ENCODE data around the gene PTPRN. TPM values are rescaled to one million over a fixed set of nuclear protein-coding genes. Genes with fewer than 3 reads are reported as not detected.
"Not testable (repeated sequence)": the region's sequence is repeated elsewhere in the genome, so short reads cannot be mapped to it uniquely, and the experiment has no call there.

The PTPRN gene
- total RNA-seq, 1 experiment from 2014 or later, result 10.0 TPM

GRCh38 chr2:219287580-219288265, 21.5 kb downstream of the PTPRN start:
- no peak for DNase-seq (ENCODE audit: low spot score)

GRCh38 chr2:219287116-219287440, 22.1 kb downstream of the PTPRN start:
- not testable (repeated sequence) for DNase-seq (ENCODE audit: low spot score)

- no peak for DNase-seq (ENCODE audit: low spot score)
Measured at GRCh38 chr2:219286436-219287115, 22.6 kb downstream of the PTPRN start.

- DNase-seq (ENCODE audit: low spot score), result no peak
Measured at GRCh38 chr2:219285894-219286425, 23.2 kb downstream of the PTPRN start.

- no peak for DNase-seq (ENCODE audit: low spot score)
Measured at GRCh38 chr2:219285373-219285735, 23.8 kb downstream of the PTPRN start.

GRCh38 chr2:219284501-219285372, 24.5 kb downstream of the PTPRN start:
- DNase-seq (ENCODE audit: low spot score), result no peak

- DNase-seq (ENCODE audit: low spot score), result no peak
Measured at GRCh38 chr2:219282943-219283581, 26.1 kb downstream of the PTPRN start.

GRCh38 chr2:219282375-219282774, 26.8 kb downstream of the PTPRN start:
- no peak for DNase-seq (ENCODE audit: low spot score)

GRCh38 chr2:219281588-219281987, 27.6 kb downstream of the PTPRN start:
- DNase-seq (ENCODE audit: low spot score), result no peak

GRCh38 chr2:219280651-219281050, 28.6 kb downstream of the PTPRN start:
- DNase-seq (ENCODE audit: low spot score), result no peak

GRCh38 chr2:219279916-219280516, 29.2 kb downstream of the PTPRN start:
- DNase-seq (ENCODE audit: low spot score), result no peak

- peak; percentile 97 for DNase-seq (ENCODE audit: low spot score)
Measured at GRCh38 chr2:219279151-219279915, 29.9 kb downstream of the PTPRN start, which contains the start of gene DNAJB2. DNAJB2 (plus strand) TSS chr2:219279366; CDS start chr2:219279834, 468 bp downstream.

GRCh38 chr2:219278655-219279150, 30.5 kb downstream of the PTPRN start:
- DNase-seq (ENCODE audit: low spot score), result no peak

- peak; percentile 75 for DNase-seq (ENCODE audit: low spot score)
Measured at GRCh38 chr2:219277703-219278654, 31.2 kb downstream of the PTPRN start.

- DNase-seq (ENCODE audit: low spot score), result peak; percentile 82
Measured at GRCh38 chr2:219274361-219274921, 34.8 kb downstream of the PTPRN start.

- peak; percentile 63 for DNase-seq (ENCODE audit: low spot score)
Measured at GRCh38 chr2:219273937-219274336, 35.3 kb downstream of the PTPRN start.

GRCh38 chr2:219272995-219273394, 36.2 kb downstream of the PTPRN start:
- DNase-seq (ENCODE audit: low spot score), result no peak

GRCh38 chr2:219272356-219272755, 36.8 kb downstream of the PTPRN start:
- DNase-seq (ENCODE audit: low spot score), result no peak

- no peak for DNase-seq (ENCODE audit: low spot score)
Measured at GRCh38 chr2:219271021-219271420, 38.2 kb downstream of the PTPRN start.
